PC-9 (cell line): ENCODE data around the gene PLIN1. TPM values are rescaled to one million over a fixed set of nuclear protein-coding genes. Genes with fewer than 3 reads are reported as not detected.

Experiments used
- BruUV-seq: library from RNA; stranded (reverse); fragments of 400-500 nt; replicated peaks from 2 replicates; lab custom pipeline; 2021; lab: Mats Ljungman, UMichigan
- CTCF ChIA-PET: fragments of 300-600 bp; sonication (Branson Sonifier 250); formaldehyde crosslinking; loops from one replicate; lab custom pipeline; 2022; ENCODE audit warnings: antibody characterized with exemption; lab: Charles Lee
- POLR2A ChIA-PET: fragments of 300-600 bp; sonication (Branson Sonifier 250); formaldehyde crosslinking; loops from one replicate; lab custom pipeline; 2022; ENCODE audit warnings: antibody characterized with exemption; ENCODE audit not compliant: unreplicated experiment; lab: Charles Lee
- DNase-seq, 2 experiments: peaks; one replicate each; pipeline versions ENCODE4 v3.0.0 to v3.0.0-alpha.2; 2015 to 2022; ENCODE audit warnings: mixed read lengths in 1 of 2
- H2AFZ ChIP-seq: fragments of 200-600 bp; sonication (generic); 2 replicates; pipeline ENCODE4 v1.8.1; 2017; ENCODE audit warnings: antibody characterized with exemption
- H3F3A ChIP-seq: fragments of 200-600 bp; sonication (generic); 2 replicates; pipeline ENCODE4 v1.8.1; 2017; ENCODE audit warnings: antibody characterized with exemption, mild to moderate bottlenecking, low read depth; ENCODE audit not compliant: insufficient read depth
- H3K27ac ChIP-seq: fragments of 200-600 bp; sonication (generic); 2 replicates; pipeline ENCODE4 v1.6.1; 2016; ENCODE audit warnings: mixed run types
- H3K27me3 ChIP-seq: fragments of 200-600 bp; sonication (generic); 2 replicates; pipeline ENCODE4 v1.6.1; 2016; ENCODE audit warnings: low read depth, mixed run types; ENCODE audit not compliant: insufficient read depth
- H3K36me3 ChIP-seq: fragments of 200-600 bp; sonication (generic); 2 replicates; pipeline ENCODE4 v1.6.1; 2016; ENCODE audit warnings: low read depth, mixed run types
- H3K4me1 ChIP-seq: fragments of 200-600 bp; sonication (generic); replicated peaks from 2 replicates; pipeline ENCODE4 v1.6.1; 2016; ENCODE audit warnings: mixed run types; ENCODE audit not compliant: insufficient read depth
- H3K4me2 ChIP-seq: fragments of 200-600 bp; sonication (generic); 2 replicates; pipeline ENCODE4 v1.6.1; 2017; ENCODE audit warnings: mixed run types
- H3K4me3 ChIP-seq: fragments of 200-600 bp; sonication (generic); 2 replicates; pipeline ENCODE4 v1.6.1; 2016; ENCODE audit warnings: mixed run types
- H3K79me2 ChIP-seq: fragments of 200-600 bp; sonication (generic); 2 replicates; pipeline ENCODE4 v1.6.1; 2017; ENCODE audit warnings: low read depth, mixed run types
- H3K9me2 ChIP-seq: fragments of 200-600 bp; sonication (generic); 2 replicates; pipeline ENCODE4 v1.8.1; 2017; ENCODE audit warnings: mild to moderate bottlenecking; ENCODE audit not compliant: insufficient read depth
- H3K9me3 ChIP-seq: fragments of 200-600 bp; sonication (generic); 2 replicates; pipeline ENCODE4 v1.8.1; 2016; ENCODE audit warnings: low read depth; ENCODE audit not compliant: insufficient read depth
- H4K20me1 ChIP-seq: fragments of 200-600 bp; sonication (generic); 2 replicates; pipeline ENCODE4 v1.8.1; 2017; ENCODE audit not compliant: insufficient read depth
- EZH2 ChIP-seq: fragments of 200-600 bp; sonication (generic); IDR thresholded peaks from 2 replicates; pipeline ENCODE4 v1.8.0; 2017; ENCODE audit warnings: antibody characterized with exemption, low read depth
- intact Hi-C: fragments of 100-400 bp; cut with micrococcal nuclease; formaldehyde crosslinking; loops from one replicate; pipeline ENCODE4 v1.10.0; 2022; ENCODE audit not compliant: unreplicated experiment
- total RNA-seq: library from RNA; stranded (reverse); gene quantifications from 2 replicates; pipeline ENCODE4 v1.2.3, GENCODE V29; 2021
- TF ChIP-seq, protein P1 (sequence below): fragments of 200-600 bp; sonication (generic); conservative IDR thresholded peaks from 2 replicates; pipeline ENCODE4 v1.6.1; 2017; ENCODE audit warnings: mixed run types, antibody characterized with exemption, mild to moderate bottlenecking, moderate library complexity

The PLIN1 gene
- total RNA-seq, 1 experiment from 2014 or later = 1.0 TPM

DNA sequence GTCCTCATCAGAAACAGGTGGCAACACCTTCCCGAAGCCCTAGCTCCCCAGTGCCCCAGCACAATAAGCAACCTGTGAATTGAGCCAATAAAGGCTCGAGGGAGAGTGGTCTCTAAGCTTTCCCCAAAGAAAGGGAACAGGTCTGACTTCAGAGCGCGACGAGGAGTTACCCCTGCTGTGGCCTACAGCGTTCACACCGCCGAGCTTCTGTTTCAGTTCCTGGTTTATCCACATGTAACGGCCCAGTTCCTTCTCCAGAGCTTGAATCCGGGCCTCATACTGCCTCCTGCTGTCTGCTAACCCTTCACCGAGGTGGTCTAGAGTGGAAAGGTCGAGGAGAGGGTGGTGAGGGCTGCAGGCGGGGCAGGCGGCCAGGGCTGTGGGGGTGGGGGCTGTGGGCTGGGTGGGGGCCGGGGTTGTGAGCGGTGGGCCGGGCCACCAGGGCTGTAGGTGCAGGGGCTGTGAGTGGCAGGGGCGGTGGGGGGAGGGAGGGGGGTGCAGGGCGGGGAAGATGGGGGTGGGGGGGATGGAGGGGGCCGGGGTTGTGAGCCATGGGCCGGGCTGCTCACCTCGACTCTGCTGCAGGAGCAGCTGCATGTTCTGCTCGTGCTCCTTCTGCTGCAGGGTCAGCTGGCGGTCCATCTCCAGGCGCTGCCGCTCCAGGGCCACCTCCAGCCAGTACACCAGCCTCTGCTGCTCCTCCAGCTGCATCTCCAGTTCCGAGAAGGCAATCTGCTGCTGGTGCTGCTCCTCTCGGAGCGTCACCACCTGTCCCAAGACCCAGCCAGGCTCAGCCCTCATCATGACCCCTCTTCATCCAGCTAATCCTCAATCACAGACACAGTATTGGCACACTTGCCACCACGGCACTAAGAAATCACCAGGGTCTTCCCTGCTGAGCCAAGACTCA lies 50.1 kb downstream of the PLIN1 start:
- ChIA-PET POLR2A (no interaction called here), CTCF (interaction anchor here (0.5 kb wide), 1 partner anchor 689 kb away, joined by 11 read pairs; no protein-coding TSS in a partner anchor)
- Histone ChIP-seq H2AFZ (no peak overlapping the region), H3K27me3 (no peaks in the 10 kb centered on the region), H3K27ac (no peak overlapping the region), H3K36me3 (peaks cover 39% of the 10 kb centered on the region), H3F3A (0 out of 2 replicates have a peak, but pooled peaks cover 9% of the 10 kb centered on the region), H3K9me3 (no peaks in the 10 kb centered on the region), H4K20me1 (no peaks in the 10 kb centered on the region), H3K4me1 (no peaks in the 10 kb centered on the region), H3K4me2 (no peak overlapping the region), H3K4me3 (no peak overlapping the region), H3K79me2 (no peaks in the 10 kb centered on the region), H3K9me2 (no peaks in the 10 kb centered on the region)
- DNase-seq = no peak
- intact Hi-C loops = no loop called here
- no TSS peak for BruUV-seq
- TF ChIP-seq, protein P1, sequence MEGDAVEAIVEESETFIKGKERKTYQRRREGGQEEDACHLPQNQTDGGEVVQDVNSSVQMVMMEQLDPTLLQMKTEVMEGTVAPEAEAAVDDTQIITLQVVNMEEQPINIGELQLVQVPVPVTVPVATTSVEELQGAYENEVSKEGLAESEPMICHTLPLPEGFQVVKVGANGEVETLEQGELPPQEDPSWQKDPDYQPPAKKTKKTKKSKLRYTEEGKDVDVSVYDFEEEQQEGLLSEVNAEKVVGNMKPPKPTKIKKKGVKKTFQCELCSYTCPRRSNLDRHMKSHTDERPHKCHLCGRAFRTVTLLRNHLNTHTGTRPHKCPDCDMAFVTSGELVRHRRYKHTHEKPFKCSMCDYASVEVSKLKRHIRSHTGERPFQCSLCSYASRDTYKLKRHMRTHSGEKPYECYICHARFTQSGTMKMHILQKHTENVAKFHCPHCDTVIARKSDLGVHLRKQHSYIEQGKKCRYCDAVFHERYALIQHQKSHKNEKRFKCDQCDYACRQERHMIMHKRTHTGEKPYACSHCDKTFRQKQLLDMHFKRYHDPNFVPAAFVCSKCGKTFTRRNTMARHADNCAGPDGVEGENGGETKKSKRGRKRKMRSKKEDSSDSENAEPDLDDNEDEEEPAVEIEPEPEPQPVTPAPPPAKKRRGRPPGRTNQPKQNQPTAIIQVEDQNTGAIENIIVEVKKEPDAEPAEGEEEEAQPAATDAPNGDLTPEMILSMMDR = no peak
- no peak for TF ChIP-seq EZH2

DNA sequence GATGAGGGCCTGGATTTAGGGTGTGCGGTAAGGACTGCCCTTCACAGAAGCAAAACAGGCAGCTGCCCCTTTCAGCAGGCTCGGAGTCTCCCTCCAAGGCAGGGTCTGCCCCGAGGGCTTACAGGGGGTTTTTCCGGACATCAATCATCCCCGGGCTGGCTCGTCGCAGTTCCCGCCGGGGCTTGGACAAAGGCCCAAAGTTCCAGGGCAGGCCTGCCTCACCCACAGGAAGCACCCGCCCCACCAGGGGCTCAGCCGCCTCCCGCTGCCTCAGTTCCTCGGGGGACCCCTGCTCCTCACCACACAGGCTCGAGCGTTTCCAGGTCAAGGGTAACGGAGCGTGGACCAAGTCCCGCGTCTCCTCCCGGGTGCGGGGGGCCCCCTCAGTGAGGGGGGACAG lies 50.9 kb downstream of the PLIN1 start:
- Histone ChIP-seq H3F3A (0 out of 2 replicates have a peak, but pooled peaks cover 9% of the 10 kb centered on the region), H3K36me3 (peaks cover 33% of the 10 kb centered on the region), H3K4me2 (no peak overlapping the region), H2AFZ (no peak overlapping the region), H3K27me3 (no peaks in the 10 kb centered on the region), H4K20me1 (no peaks in the 10 kb centered on the region), H3K4me1 (no peaks in the 10 kb centered on the region), H3K79me2 (no peaks in the 10 kb centered on the region), H3K9me3 (no peaks in the 10 kb centered on the region), H3K9me2 (no peaks in the 10 kb centered on the region), H3K27ac (no peak overlapping the region), H3K4me3 (no peak overlapping the region)
- DNase-seq = no peak
- CTCF ChIA-PET = no interaction called here
- intact Hi-C loops = no loop called here
- BruUV-seq = no TSS peak
- TF ChIP-seq, protein P1 = no peak
- no peak for TF ChIP-seq EZH2
- POLR2A ChIA-PET = no interaction called here

DNA sequence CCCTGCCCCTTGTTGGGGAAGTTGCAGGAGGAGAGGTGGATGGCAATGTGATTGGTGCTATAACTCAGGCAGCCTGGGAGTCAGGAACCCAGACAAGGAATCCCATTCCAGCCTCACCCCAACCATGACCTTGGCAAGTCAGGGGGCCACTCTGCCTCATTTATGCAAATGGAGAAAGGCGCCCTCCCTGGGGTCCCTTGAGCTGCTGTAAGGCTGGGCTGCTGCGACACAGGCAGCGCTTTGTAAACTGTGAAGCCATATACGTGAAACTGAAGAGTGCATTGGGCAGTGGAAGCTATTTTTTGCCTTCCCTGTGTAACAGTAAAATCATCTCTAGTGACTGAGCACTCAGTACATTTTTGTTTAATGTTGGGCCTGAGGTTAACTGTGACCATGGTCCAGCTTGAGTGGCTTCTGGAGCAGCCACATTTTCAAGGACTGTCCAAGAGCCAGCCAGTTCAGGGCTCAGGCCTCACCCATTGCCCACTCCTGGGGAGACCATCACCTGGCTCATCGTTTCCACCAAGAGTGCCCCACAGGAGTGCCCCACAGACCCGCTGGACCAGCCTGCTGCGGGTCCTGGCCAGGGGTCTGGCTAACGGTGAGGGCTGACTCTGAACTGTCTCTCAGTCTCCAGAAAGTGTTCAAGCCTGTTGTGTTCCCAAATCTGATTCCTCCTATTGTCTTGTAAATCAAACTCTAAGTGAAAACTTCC lies 51.8 kb downstream of the PLIN1 start:
- ChIA-PET CTCF (no interaction called here), POLR2A (no interaction called here)
- TF ChIP-seq, protein P1 = no peak
- no peak for TF ChIP-seq EZH2
- Histone ChIP-seq H3K9me3 (no peaks in the 10 kb centered on the region), H3K9me2 (no peaks in the 10 kb centered on the region), H3K4me2 (no peak overlapping the region), H3K4me3 (no peak overlapping the region), H3K27ac (no peak overlapping the region), H3K79me2 (no peaks in the 10 kb centered on the region), H4K20me1 (no peaks in the 10 kb centered on the region), H3K27me3 (no peaks in the 10 kb centered on the region), H3F3A (0 out of 2 replicates have a peak, but pooled peaks cover 9% of the 10 kb centered on the region), H2AFZ (no peak overlapping the region), H3K4me1 (no peaks in the 10 kb centered on the region), H3K36me3 (peaks cover 31% of the 10 kb centered on the region)
- no peak for DNase-seq
- BruUV-seq = no TSS peak
- intact Hi-C loops = no loop called here
